Measurements from ENCODE around the gene TMEM109. TPM values are rescaled to one million over a fixed set of nuclear protein-coding genes. Genes with fewer than 3 reads are reported as not detected.

The TMEM109 gene
- total and polyA plus RNA-seq, 2 of the 13 experiments (the other 11 are each of a cell fraction or from before 2014, with no cell fraction given): 7.7 to 18.0 TPM

GRCh38 chr11:60906132-60906972 lies 7.6 kb upstream of the TMEM109 start, which contains the start of gene PRPF19 (continued):
- peak; percentile 78 for TF ChIP-seq TFDP1 (CRISPR knock-in tag; IDR thresholded peaks at IDR 0.05; ENCODE audit: borderline replicate concordance)
- no peak for TF ChIP-seq ZMYM2 (CRISPR knock-in tag; IDR thresholded peaks at IDR 0.05)
- TF ChIP-seq ZNF891 (CRISPR knock-in tag; IDR thresholded peaks at IDR 0.05): peak; percentile 87
- TF ChIP-seq MXD4 (CRISPR knock-in tag; IDR thresholded peaks at IDR 0.05): peak; percentile 90; the same call in 1 of the 2 replicates
- TF ChIP-seq THAP8 (CRISPR knock-in tag; IDR thresholded peaks at IDR 0.05; ENCODE audit: borderline replicate concordance): no peak; the same call in 1 of the 2 replicates
- 0 out of 2 replicates have a peak, but pooled peaks have one; percentile 72 for TF ChIP-seq NFAT5 (CRISPR knock-in tag; IDR thresholded peaks at IDR 0.05)
- no peak for TF ChIP-seq HNF1A (IDR thresholded peaks at IDR 0.05; ENCODE audit: low read depth)
- TF ChIP-seq HNF1A (CRISPR knock-in tag; IDR thresholded peaks at IDR 0.05; ENCODE audit: borderline replicate concordance): peak; percentile 73; the same call in 1 of the 2 replicates
- peak; percentile 76; the same call in 1 of the 2 replicates for TF ChIP-seq ZNF788 (CRISPR knock-in tag; IDR thresholded peaks at IDR 0.05; ENCODE audit: borderline replicate concordance)
- no peak for TF ChIP-seq RARG (CRISPR knock-in tag; IDR thresholded peaks at IDR 0.05; ENCODE audit: low read depth)
- TF ChIP-seq RELA (CRISPR knock-in tag; IDR thresholded peaks at IDR 0.05): no peak
- TF ChIP-seq GABPB1 (CRISPR knock-in tag; IDR thresholded peaks at IDR 0.05): peak; percentile 97
